T-cell (primary cell): Measurements from ENCODE around the gene OR2M3. TPM values are rescaled to one million over a fixed set of nuclear protein-coding genes. Genes with fewer than 3 reads are reported as not detected.

ENCODE experiments used
- ATAC-seq, 4 experiments: fragments of 200-7000 bp in 3 of 4; fragments of 150-1000 bp in 1 of 4; cut with Tn5 transposase; replicated peaks in 1 of 4; 1 replicate in 3 of 4; 2 replicates in 1 of 4; pipeline ENCODE4 v1.10.0; 2021; ENCODE audit warnings: moderate library complexity in 3 of 4, mild to moderate bottlenecking in 2 of 4, moderate number of reproducible peaks in 1 of 4
- CTCF ChIA-PET, 2 donors: fragments of 300-600 bp; sonication (Branson Sonifier 250); formaldehyde crosslinking; loops; one replicate each; lab custom pipeline; 2022; ENCODE audit warnings: antibody characterized with exemption in 2 of 2; lab: Charles Lee
- POLR2A ChIA-PET, 2 donors: fragments of 300-600 bp; sonication (Branson Sonifier 250); formaldehyde crosslinking; loops; one replicate each; lab custom pipeline; 2022; ENCODE audit warnings: antibody characterized with exemption in 2 of 2; lab: Charles Lee
- DNase-seq, 35 experiments: peaks; one replicate each; pipeline versions ENCODE4 v3.0.0 to v3.0.0-alpha.2; 2013 to 2023
- H3K27ac ChIP-seq: one replicate; pipeline ENCODE4 v1.5.1; 2013; ENCODE audit warnings: low read length
- H3K27me3 ChIP-seq, 2 experiments: replicated peaks in 1 of 2; 1 replicate in 1 of 2; 2 replicates in 1 of 2; pipeline versions ENCODE4 v1.6.1 to v1.7.0; 2013; ENCODE audit warnings: low read length in 1 of 2, mixed read lengths in 1 of 2; ENCODE audit not compliant: control insufficient read depth in 2 of 2, insufficient read depth in 2 of 2; ENCODE audit errors: extremely low read depth in 1 of 2
- H3K36me3 ChIP-seq, 2 donors: 1 replicate in 1 of 2; 2 replicates in 1 of 2; pipeline versions ENCODE4 v1.6.1 to v1.7.0; 2013; ENCODE audit warnings: low read length in 1 of 2; ENCODE audit not compliant: control insufficient read depth in 2 of 2, insufficient read depth in 1 of 2; ENCODE audit errors: extremely low read depth in 1 of 2
- H3K4me1 ChIP-seq, 2 experiments: 1 replicate in 1 of 2; 2 replicates in 1 of 2; pipeline versions ENCODE4 v1.6.1 to v1.7.0; 2013; ENCODE audit warnings: low read length in 2 of 2, mixed read lengths in 1 of 2; ENCODE audit not compliant: insufficient read depth in 2 of 2, control insufficient read depth in 1 of 2; ENCODE audit errors: extremely low read depth in 1 of 2
- H3K4me3 ChIP-seq, 2 donors: 1 replicate in 1 of 2; 2 replicates in 1 of 2; pipeline versions ENCODE4 v1.5.1 to v1.7.0; 2013; ENCODE audit warnings: mild to moderate bottlenecking in 2 of 2, low read length in 1 of 2, moderate library complexity in 1 of 2; ENCODE audit not compliant: control insufficient read depth in 1 of 2; ENCODE audit errors: extremely low read depth in 1 of 2
- H3K9me3 ChIP-seq: 2 replicates; pipeline ENCODE4 v1.7.0; 2013
- H3K27ac Mint-ChIP-seq, 2 donors: one replicate each; pipeline ENCODE4 v1.8.0; 2020 to 2021; ENCODE audit warnings: mild to moderate bottlenecking in 2 of 2, mixed read lengths in 2 of 2
- H3K27me3 Mint-ChIP-seq, 2 donors: one replicate each; pipeline ENCODE4 v1.8.0; 2021 to 2022; ENCODE audit warnings: mixed read lengths in 2 of 2
- H3K36me3 Mint-ChIP-seq: one replicate; pipeline ENCODE4 v1.8.0; 2021; ENCODE audit warnings: mixed read lengths
- H3K4me1 Mint-ChIP-seq, 3 donors: one replicate each; pipeline ENCODE4 v1.8.0; 2020 to 2022; ENCODE audit warnings: mixed read lengths in 3 of 3, mild to moderate bottlenecking in 1 of 3
- H3K4me3 Mint-ChIP-seq, 3 donors: one replicate each; pipeline ENCODE4 v1.8.0; 2020 to 2022; ENCODE audit warnings: mild to moderate bottlenecking in 3 of 3, mixed read lengths in 3 of 3, moderate library complexity in 3 of 3
- H3K9me3 Mint-ChIP-seq, 3 donors: one replicate each; pipeline ENCODE4 v1.8.0; 2020 to 2022; ENCODE audit warnings: mixed read lengths in 3 of 3
- WGBS: methylation state at CpG from one replicate; pipeline ENCODE4 v1.1.5; 2013; ENCODE audit warnings: missing lambda C conversion rate; ENCODE audit not compliant: insufficient coverage; 5-methylcytosine and 5-hydroxymethylcytosine counted together
- total RNA-seq, 35 experiments: library from RNA in 6 of 35; stranded (reverse) in 6 of 35; fragments of 120-200 nt in 1 of 35; gene quantifications; one replicate each; pipeline versions ENCODE4 v1.2.1 to v1.2.4 and lab custom pipeline; 2013 to 2026

OR2M3 gene
- total RNA-seq, 5 donors from 2014 or later (not counting 1 experiment from before 2014, with no cell fraction given) = not detected

GRCh38 chr1:248174521-248174920 lies 22.5 kb upstream of the OR2M3 start, which contains the start of gene OR2M2:
Gene OR2M2, plus strand, starts transcription at chr1:248174821. Its CDS starts 5,165 bp downstream, at chr1:248179986.
- H3K9me3 Mint-ChIP-seq = peaks cover 0 to 10% (median 2%) of the 10 kb centered on the region in 3 donors
- no peaks in the 10 kb centered on the region for H3K27me3 ChIP-seq
- POLR2A ChIA-PET = no interaction called here
- H3K4me3 ChIP-seq = no peak within 1 kb of the TSS
- H3K27ac Mint-ChIP-seq = no peak within 1 kb of the TSS
- ATAC-seq (no peak), DNase-seq (no peak)
- no peaks in the 10 kb centered on the region for H3K36me3 ChIP-seq
- no peaks in the 10 kb centered on the region for H3K9me3 ChIP-seq
- no peak within 1 kb of the TSS for H3K4me3 Mint-ChIP-seq
- no peaks in the 10 kb centered on the region for H3K4me1 Mint-ChIP-seq
- H3K36me3 Mint-ChIP-seq = no peaks in the 10 kb centered on the region
- H3K27me3 Mint-ChIP-seq = no peaks in the 10 kb centered on the region
- H3K4me1 ChIP-seq = no peaks in the 10 kb centered on the region
- CTCF ChIA-PET = interaction anchor here in 1 of 2 donors (0.7 kb wide), 1 partner anchor 166 kb away, joined by 4 read pairs; no protein-coding TSS in a partner anchor
- H3K27ac ChIP-seq = no peak within 1 kb of the TSS

GRCh38 chr1:248183996-248184395 lies 13.1 kb upstream of the OR2M3 start:
- POLR2A ChIA-PET = no interaction called here
- WGBS = no CpG with 5 or more reads among the region's 7 CpGs

GRCh38 chr1:248187363-248187762 lies 9.7 kb upstream of the OR2M3 start:
- Mint-ChIP-seq H3K4me1 (no peaks in the 10 kb centered on the region), H3K9me3 (peaks cover 4 to 24% (median 20%) of the 10 kb centered on the region in 3 donors), H3K27ac (no peak overlapping the region), H3K27me3 (peaks cover 6 to 7% of the 10 kb centered on the region in 2 donors), H3K36me3 (no peaks in the 10 kb centered on the region), H3K4me3 (no peak overlapping the region)
- WGBS = 33% methylated on average over 2 of the region's 3 CpGs
- Histone ChIP-seq H3K36me3 (no peaks in the 10 kb centered on the region), H3K27ac (no peak overlapping the region), H3K4me3 (no peak overlapping the region), H3K27me3 (peaks cover 0 to 16% of the 10 kb centered on the region in 2 experiments), H3K4me1 (no peaks in the 10 kb centered on the region), H3K9me3 (no peaks in the 10 kb centered on the region)
- POLR2A ChIA-PET = no interaction called here
- CTCF ChIA-PET = no interaction called here
- DNase-seq = no peak
- no peak for ATAC-seq

More at GRCh38 chr1:248183996-248184395, 13.1 kb upstream of the OR2M3 start:
- Histone ChIP-seq H3K27me3 (peaks cover 0 to 10% of the 10 kb centered on the region in 2 experiments), H3K4me1 (no peaks in the 10 kb centered on the region), H3K9me3 (no peaks in the 10 kb centered on the region), H3K4me3 (no peak overlapping the region), H3K27ac (no peak overlapping the region), H3K36me3 (no peaks in the 10 kb centered on the region)
- Mint-ChIP-seq H3K4me3 (no peak overlapping the region), H3K9me3 (peaks cover 8 to 15% (median 15%) of the 10 kb centered on the region in 3 donors), H3K27ac (no peak overlapping the region), H3K27me3 (peaks cover 6 to 7% of the 10 kb centered on the region in 2 donors), H3K36me3 (no peaks in the 10 kb centered on the region), H3K4me1 (no peaks in the 10 kb centered on the region)
- no peak for ATAC-seq
- DNase-seq = no peak
- CTCF ChIA-PET = no interaction called here

- ChIA-PET CTCF (no interaction called here), POLR2A (no interaction called here)
- H3K9me3 Mint-ChIP-seq = peaks cover 5 to 18% (median 9%) of the 10 kb centered on the region in 3 donors
- no peak overlapping the region for H3K27ac ChIP-seq
- H3K36me3 Mint-ChIP-seq = no peaks in the 10 kb centered on the region
- 69% methylated on average over 8 of the region's 11 CpGs for WGBS
- no peaks in the 10 kb centered on the region for H3K36me3 ChIP-seq
- no peaks in the 10 kb centered on the region for H3K4me1 ChIP-seq
- no peak for DNase-seq
- no peak overlapping the region for H3K4me3 Mint-ChIP-seq
- no peak for ATAC-seq
- H3K4me1 Mint-ChIP-seq = no peaks in the 10 kb centered on the region
- H3K27me3 ChIP-seq = peaks cover 0 to 16% of the 10 kb centered on the region in 2 experiments
- H3K27me3 Mint-ChIP-seq = peaks cover 6 to 7% of the 10 kb centered on the region in 2 donors
- H3K9me3 ChIP-seq = no peaks in the 10 kb centered on the region
- no peak overlapping the region for H3K27ac Mint-ChIP-seq
- no peak overlapping the region for H3K4me3 ChIP-seq
Measured at GRCh38 chr1:248189026-248189425, 8.0 kb upstream of the OR2M3 start.

- H3K9me3 ChIP-seq = no peaks in the 10 kb centered on the region
- H3K9me3 Mint-ChIP-seq = peaks cover 10 to 19% (median 14%) of the 10 kb centered on the region in 3 donors
Measured at GRCh38 chr1:248194117-248194516, 2.9 kb upstream of the OR2M3 start.

GRCh38 chr1:248215880-248216279 lies 18.8 kb downstream of the OR2M3 start:
- peaks cover 0 to 2% of the 10 kb centered on the region in 2 experiments for H3K27me3 ChIP-seq
- ATAC-seq = no peak
- Mint-ChIP-seq H3K4me3 (no peak overlapping the region), H3K9me3 (peaks cover 0 to 24% (median 2%) of the 10 kb centered on the region in 3 donors), H3K27me3 (peaks cover 0 to 3% of the 10 kb centered on the region in 2 donors), H3K4me1 (no peaks in the 10 kb centered on the region), H3K36me3 (no peaks in the 10 kb centered on the region), H3K27ac (no peak overlapping the region)
- ChIA-PET POLR2A (no interaction called here), CTCF (no interaction called here)
- no peak for DNase-seq
- no peak overlapping the region for H3K27ac ChIP-seq
- no peaks in the 10 kb centered on the region for H3K36me3 ChIP-seq
- no peak overlapping the region for H3K4me3 ChIP-seq
- no CpG with 5 or more reads among the region's 1 CpG for WGBS
- H3K9me3 ChIP-seq = no peaks in the 10 kb centered on the region
- no peaks in the 10 kb centered on the region for H3K4me1 ChIP-seq

More at GRCh38 chr1:248194117-248194516, 2.9 kb upstream of the OR2M3 start:
- Mint-ChIP-seq H3K27me3 (no peaks in the 10 kb centered on the region), H3K27ac (no peak overlapping the region), H3K4me1 (no peaks in the 10 kb centered on the region), H3K36me3 (no peaks in the 10 kb centered on the region), H3K4me3 (no peak overlapping the region)
- Histone ChIP-seq H3K36me3 (no peaks in the 10 kb centered on the region), H3K4me3 (no peak overlapping the region), H3K27me3 (peaks cover 0 to 5% of the 10 kb centered on the region in 2 experiments), H3K4me1 (no peaks in the 10 kb centered on the region), H3K27ac (no peak overlapping the region)
- WGBS = 40% methylated on average over 1 of the region's 1 CpG
- DNase-seq = no peak
- POLR2A ChIA-PET = no interaction called here
- no peak for ATAC-seq
- CTCF ChIA-PET = no interaction called here
